IMR-90 (cell line): ENCODE measurements around the gene ANO9. TPM values are rescaled to one million over a fixed set of nuclear protein-coding genes. Genes with fewer than 3 reads are reported as not detected.

Experiments used
- ATAC-seq: fragments of 200-7000 bp; cut with Tn5 transposase; 2 replicates; pipeline ENCODE4 v1.9.1; 2020; ENCODE audit warnings: low read depth, mild to moderate bottlenecking, moderate library complexity
- BruUV-seq: library from RNA; stranded (reverse); fragments of 400-500 nt; replicated peaks from 2 replicates; lab custom pipeline; 2021; lab: Mats Ljungman, UMichigan
- CTCF ChIA-PET: fragments of 300-600 bp; formaldehyde crosslinking; extraction: SDS; loops from one replicate; lab custom pipeline; 2021; ENCODE audit warnings: antibody characterized with exemption; lab: Yijun Ruan, JAX
- POLR2A ChIA-PET: fragments of 300-600 bp; sonication (Branson Sonifier 250); formaldehyde crosslinking; loops from one replicate; lab custom pipeline; 2022; ENCODE audit warnings: antibody characterized with exemption; ENCODE audit not compliant: unreplicated experiment; lab: Charles Lee
- DNase-seq: peaks from one replicate; pipeline ENCODE4 v3.0.0; 2013
- H2AFZ ChIP-seq: replicated peaks from 2 replicates; pipeline ENCODE3; 2013; ENCODE audit warnings: low read length, mild to moderate bottlenecking; ENCODE audit not compliant: poor library complexity
- H2AK5ac ChIP-seq: 2 replicates; pipeline ENCODE4 v1.6.1; 2013; ENCODE audit warnings: low read depth, low read length, inconsistent platforms
- H2AK9ac ChIP-seq: replicated peaks from 2 replicates; pipeline ENCODE3; 2013; ENCODE audit warnings: mild to moderate bottlenecking, low read depth, low read length, moderate library complexity; ENCODE audit not compliant: poor library complexity
- H2BK120ac ChIP-seq: 2 replicates; pipeline ENCODE4 v1.6.1; 2013; ENCODE audit warnings: low read depth, low read length, inconsistent platforms
- H2BK15ac ChIP-seq: 3 replicates; pipeline ENCODE4 v1.6.1; 2013; ENCODE audit warnings: low read depth, low read length, inconsistent platforms
- H2BK20ac ChIP-seq: 2 replicates; pipeline ENCODE4 v1.6.1; 2013; ENCODE audit warnings: low read depth, mild to moderate bottlenecking, inconsistent platforms, low read length, moderate library complexity
- H2BK5ac ChIP-seq: 2 replicates; pipeline ENCODE4 v1.6.1; 2013; ENCODE audit warnings: mild to moderate bottlenecking, low read depth, low read length, inconsistent platforms; ENCODE audit not compliant: poor library complexity, severe bottlenecking
- H3K14ac ChIP-seq: replicated peaks from 2 replicates; pipeline ENCODE4 v1.6.1; 2013; ENCODE audit warnings: low read depth, low read length, inconsistent platforms
- H3K18ac ChIP-seq: 2 replicates; pipeline ENCODE4 v1.6.1; 2013; ENCODE audit warnings: low read depth, low read length, control low read depth
- H3K23ac ChIP-seq: 2 replicates; pipeline ENCODE4 v1.6.1; 2013; ENCODE audit warnings: low read depth, low read length, inconsistent platforms
- H3K27ac ChIP-seq: 2 replicates; pipeline ENCODE4 v1.5.1; 2013; ENCODE audit warnings: mild to moderate bottlenecking, control low read depth, low read length; ENCODE audit not compliant: insufficient read depth
- H3K27me3 ChIP-seq: 2 replicates; pipeline ENCODE4 v1.6.1; 2013; ENCODE audit warnings: low read length; ENCODE audit not compliant: control insufficient read depth, insufficient read depth
- H3K36me3 ChIP-seq: 2 replicates; pipeline ENCODE4 v1.6.1; 2013; ENCODE audit warnings: low read length, mixed read lengths; ENCODE audit not compliant: control insufficient read depth, insufficient read depth
- H3K4ac ChIP-seq: 2 replicates; pipeline ENCODE4 v1.6.1; 2013; ENCODE audit warnings: low read depth, low read length, inconsistent platforms
- H3K4me1 ChIP-seq: 2 replicates; pipeline ENCODE4 v1.6.1; 2013; ENCODE audit warnings: low read length, mixed read lengths; ENCODE audit not compliant: control insufficient read depth, insufficient read depth
- H3K4me2 ChIP-seq: 2 replicates; pipeline ENCODE4 v1.6.1; 2013; ENCODE audit warnings: low read depth, mild to moderate bottlenecking, control low read depth, low read length, moderate library complexity
- H3K4me3 ChIP-seq: 2 replicates; pipeline ENCODE4 v1.5.1; 2013; ENCODE audit warnings: low read depth, mild to moderate bottlenecking, control low read depth, low read length, moderate library complexity; ENCODE audit not compliant: insufficient read depth
- H3K56ac ChIP-seq: 2 replicates; pipeline ENCODE4 v1.6.1; 2013; ENCODE audit warnings: low read length, inconsistent platforms; ENCODE audit not compliant: insufficient read depth; ENCODE audit errors: extremely low read depth
- H3K79me1 ChIP-seq, 2 experiments: 2 replicates each; pipeline ENCODE4 v1.6.1; 2013; ENCODE audit warnings: low read length in 2 of 2, inconsistent platforms in 1 of 2, low read depth in 1 of 2
- H3K9ac ChIP-seq: 2 replicates; pipeline ENCODE4 v1.6.1; 2013; ENCODE audit warnings: low read depth, low read length, control low read depth
- H3K9me1 ChIP-seq: 2 replicates; pipeline ENCODE4 v1.6.1; 2013; ENCODE audit warnings: low read length, inconsistent platforms; ENCODE audit not compliant: insufficient read depth
- H3K9me3 ChIP-seq: 2 replicates; pipeline ENCODE4 v1.6.1; 2013; ENCODE audit warnings: low read length; ENCODE audit not compliant: control insufficient read depth, insufficient read depth
- H4K20me1 ChIP-seq: 2 replicates; pipeline ENCODE4 v1.6.1; 2013; ENCODE audit warnings: low read length, inconsistent platforms; ENCODE audit not compliant: insufficient read depth
- H4K5ac ChIP-seq: 2 replicates; pipeline ENCODE4 v1.6.1; 2013; ENCODE audit warnings: mild to moderate bottlenecking, low read depth, low read length, control low read depth
- H4K8ac ChIP-seq, 2 experiments: 2 replicates each; pipeline ENCODE4 v1.6.1; 2013; ENCODE audit warnings: low read depth in 2 of 2, low read length in 2 of 2, control low read depth in 1 of 2, inconsistent platforms in 1 of 2
- H4K91ac ChIP-seq: 2 replicates; pipeline ENCODE4 v1.6.1; 2013; ENCODE audit warnings: low read depth, low read length, inconsistent platforms; ENCODE audit not compliant: insufficient read depth
- BHLHE40 ChIP-seq: fragments of 150-350 bp; IDR thresholded peaks from 2 replicates; pipeline ENCODE4 v1.6.1; 2016; ENCODE audit warnings: mild to moderate bottlenecking, low read depth, low read length
- CEBPB ChIP-seq: IDR thresholded peaks from 2 replicates; pipeline ENCODE4 v1.6.1; 2012; ENCODE audit warnings: low read depth, low read length, improper control_type of control experiment
- CHD1 ChIP-seq: IDR thresholded peaks from 2 replicates; pipeline ENCODE4 v1.6.1; 2012; ENCODE audit warnings: low read depth, low read length, improper control_type of control experiment
- CTCF ChIP-seq: conservative IDR thresholded peaks from 2 replicates; pipeline ENCODE4 v1.5.1; 2012; ENCODE audit warnings: mild to moderate bottlenecking, low read depth, low read length, improper control_type of control experiment
- FOS ChIP-seq: fragments of 150-350 bp; IDR thresholded peaks from 2 replicates; pipeline ENCODE4 v1.6.1; 2016; ENCODE audit warnings: low read depth, low read length
- MAFK ChIP-seq: IDR thresholded peaks from 2 replicates; pipeline ENCODE4 v1.6.1; 2012; ENCODE audit warnings: low read depth, low read length, improper control_type of control experiment
- MAZ ChIP-seq: IDR thresholded peaks from 2 replicates; pipeline ENCODE4 v1.6.1; 2012; ENCODE audit warnings: low read depth, mild to moderate bottlenecking, low read length, improper control_type of control experiment, moderate library complexity, borderline replicate concordance
- MXI1 ChIP-seq: IDR thresholded peaks from 2 replicates; pipeline ENCODE4 v1.6.1; 2012; ENCODE audit warnings: low read depth, mild to moderate bottlenecking, low read length, moderate library complexity, borderline replicate concordance
- NFE2L2 ChIP-seq: fragments of 150-350 bp; IDR thresholded peaks from 2 replicates; pipeline ENCODE4 v1.6.1; 2016; ENCODE audit warnings: low read depth, mild to moderate bottlenecking, low read length
- POLR2A ChIP-seq: IDR thresholded peaks from 2 replicates; pipeline ENCODE4 v1.6.1; 2012; ENCODE audit warnings: mild to moderate bottlenecking, low read depth, low read length
- RAD21 ChIP-seq: IDR thresholded peaks from 2 replicates; pipeline ENCODE4 v1.6.1; 2012; ENCODE audit warnings: low read length, improper control_type of control experiment
- RCOR1 ChIP-seq: IDR thresholded peaks from 2 replicates; pipeline ENCODE4 v1.6.1; 2012; ENCODE audit warnings: mild to moderate bottlenecking, low read length, improper control_type of control experiment; ENCODE audit not compliant: insufficient replicate concordance
- RFX5 ChIP-seq: IDR thresholded peaks from 2 replicates; pipeline ENCODE4 v1.8.0; 2012; ENCODE audit warnings: low read depth, mild to moderate bottlenecking, low read length, moderate library complexity
- SMC3 ChIP-seq: fragments of 150-350 bp; IDR thresholded peaks from 2 replicates; pipeline ENCODE4 v1.6.1; 2016; ENCODE audit warnings: low read depth, mild to moderate bottlenecking, antibody characterized with exemption, low read length, moderate library complexity
- WGBS, 2 experiments: methylation state at CpG; one replicate each; pipeline versions ENCODE4 v1.1.5 to v1.1.7; 2013; ENCODE audit warnings: missing lambda C conversion rate in 2 of 2; ENCODE audit not compliant: insufficient read length in 1 of 2; ENCODE audit errors: extremely low coverage in 2 of 2; 5-methylcytosine and 5-hydroxymethylcytosine counted together
- dilution Hi-C: fragments of 300-500 bp; cut with HindIII; formaldehyde crosslinking; loops from one replicate; pipeline ENCODE4 v1.14.3; 2018; ENCODE audit warnings: low sequenced_read_pairs; ENCODE audit not compliant: unreplicated experiment
- in situ Hi-C: fragments of 300-500 bp; cut with MboI; formaldehyde crosslinking; loops from 3 replicates; pipeline ENCODE4 v1.14.3; 2019; ENCODE audit warnings: low sequenced_read_pairs, inconsistent platforms, mixed read lengths
- intact Hi-C: fragments of 100-400 bp; cut with micrococcal nuclease; formaldehyde crosslinking; loops from 2 replicates; pipeline ENCODE4 v1.10.0; 2022
- polyA plus RNA-seq, 3 experiments: library from polyadenylated mRNA; depleted of rRNA; stranded (reverse); fragments of >200 nt; gene quantifications; 2 replicates each; pipeline ENCODE4 v1.2.3, GENCODE V29; 2012; ENCODE audit warnings: low replicate concordance in 1 of 3
- total RNA-seq: library from RNA; depleted of rRNA; stranded (reverse); fragments of >200 nt; gene quantifications from 2 replicates; pipeline ENCODE4 v1.2.3, GENCODE V29; 2012
- TF ChIP-seq, protein P1 (sequence below): fragments of 150-350 bp; IDR thresholded peaks from 2 replicates; pipeline ENCODE4 v1.6.1; 2017; ENCODE audit warnings: mild to moderate bottlenecking, antibody characterized with exemption, low read length, low read depth

Gene ANO9
- total and polyA plus RNA-seq, 2 of the 4 experiments (the other 2 are of a cell fraction): not detected

DNA sequence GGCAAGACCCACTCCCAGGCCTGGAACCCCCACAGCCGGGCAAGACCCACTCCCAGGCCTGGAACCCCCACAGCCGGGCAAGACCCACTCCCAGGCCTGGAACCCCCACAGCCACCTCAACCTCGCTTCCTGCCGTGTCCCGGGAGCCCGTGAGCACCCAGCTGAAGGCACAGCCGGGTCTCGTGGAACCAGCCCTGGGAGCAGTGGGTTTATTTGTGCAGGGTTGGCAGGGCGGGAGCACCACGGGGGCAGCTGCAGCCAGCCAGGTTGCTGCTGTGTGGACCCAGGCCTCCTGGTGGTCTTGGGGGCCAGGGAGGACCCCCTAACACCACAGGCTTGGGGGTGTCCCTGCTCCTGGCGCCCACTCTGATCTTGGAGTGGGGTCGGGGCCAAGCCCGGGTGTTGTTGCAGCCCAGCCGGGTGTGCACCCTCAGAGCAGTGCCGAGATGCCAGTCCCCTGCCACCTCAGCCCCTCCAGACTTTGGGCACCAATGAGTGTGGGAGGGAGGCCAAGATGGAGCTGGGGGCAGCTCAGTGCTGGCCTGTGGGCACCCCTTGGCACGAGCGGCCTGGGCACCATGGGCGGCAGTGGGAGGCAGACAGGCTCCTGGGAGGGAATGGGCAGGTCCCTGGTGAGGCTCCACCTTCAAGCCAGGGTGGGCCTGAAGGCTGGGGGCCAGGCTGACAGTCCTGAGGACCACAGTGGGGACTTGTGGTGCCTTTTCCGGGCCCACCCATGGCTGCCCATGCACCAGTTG lies 56.0 kb downstream of the ANO9 start:
- no CpG with 5 or more reads among the region's 19 CpGs for WGBS, 2 experiments
- Histone ChIP-seq H3K4me2 (no peak overlapping the region), H2BK120ac (no peak overlapping the region), H3K27me3 (peaks cover 8% of the 10 kb centered on the region; the same call in 1 of the 2 replicates), H3K23ac (no peak overlapping the region), H3K9ac (no peak overlapping the region), H3K79me1 (no peaks in the 10 kb centered on the region), H2AFZ (no peak overlapping the region), H3K14ac (no peak overlapping the region), H2BK20ac (no peak overlapping the region), H3K4me1 (no peaks in the 10 kb centered on the region), H4K20me1 (no peaks in the 10 kb centered on the region), H2BK5ac (no peak overlapping the region), H4K91ac (no peak overlapping the region), H3K36me3 (peaks cover 2% of the 10 kb centered on the region; the same call in 1 of the 2 replicates), H3K9me3 (peaks cover 6% of the 10 kb centered on the region; the same call in 1 of the 2 replicates), H3K9me1 (no peaks in the 10 kb centered on the region), H2AK9ac (no peak overlapping the region), H3K4me3 (no peak overlapping the region), H3K4ac (no peak overlapping the region), H4K8ac (no peak overlapping the region), H3K56ac (no peak overlapping the region), H2BK15ac (no peak overlapping the region), H2AK5ac (no peak overlapping the region), H4K5ac (no peak overlapping the region), H3K18ac (no peak overlapping the region), H3K27ac (no peak overlapping the region)
- ChIA-PET CTCF (no interaction called here), POLR2A (no interaction called here)
- dilution Hi-C loops (no loop called here), in situ Hi-C loops (no loop called here), intact Hi-C loops (no loop called here)
- DNase-seq (no peak), ATAC-seq (no peak)
- no peak for TF ChIP-seq SMC3
- no peak for TF ChIP-seq POLR2A
- no peak for TF ChIP-seq MAFK
- no peak for TF ChIP-seq NFE2L2
- no peak for TF ChIP-seq FOS
- TF ChIP-seq RAD21: no peak
- TF ChIP-seq CTCF: no peak
- TF ChIP-seq CEBPB: no peak
- TF ChIP-seq RFX5: no peak
- no peak for TF ChIP-seq BHLHE40
- no peak for TF ChIP-seq MXI1
- no peak for TF ChIP-seq CHD1
- no peak for TF ChIP-seq RCOR1
- TF ChIP-seq MAZ: no peak
- TF ChIP-seq, protein P1, sequence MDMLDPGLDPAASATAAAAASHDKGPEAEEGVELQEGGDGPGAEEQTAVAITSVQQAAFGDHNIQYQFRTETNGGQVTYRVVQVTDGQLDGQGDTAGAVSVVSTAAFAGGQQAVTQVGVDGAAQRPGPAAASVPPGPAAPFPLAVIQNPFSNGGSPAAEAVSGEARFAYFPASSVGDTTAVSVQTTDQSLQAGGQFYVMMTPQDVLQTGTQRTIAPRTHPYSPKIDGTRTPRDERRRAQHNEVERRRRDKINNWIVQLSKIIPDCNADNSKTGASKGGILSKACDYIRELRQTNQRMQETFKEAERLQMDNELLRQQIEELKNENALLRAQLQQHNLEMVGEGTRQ: no peak
- no TSS peak for BruUV-seq
